ENCODE measurements around the gene CEND1.
A peak's percentile ranks its signal among the peaks of the same experiment; 100 is the strongest.

Gene CEND1

GRCh38 chr11:789943-790342 is at the start of gene CEND1:
Gene CEND1 (minus strand): TSS chr11:790090. CDS start chr11:788576, 1,514 bp downstream.
- no peak for DNase-seq (ENCODE audit: low read depth)

- DNase-seq (ENCODE audit: low read depth) = no peak
Observed at GRCh38 chr11:839280-839623, 49.4 kb upstream of the CEND1 start.

- DNase-seq (ENCODE audit: low read depth) = no peak
Observed at GRCh38 chr11:838441-839279, 48.8 kb upstream of the CEND1 start.

GRCh38 chr11:837990-838307 is 48.1 kb upstream of the CEND1 start:
- no peak for DNase-seq (ENCODE audit: low read depth)

- no peak for DNase-seq (ENCODE audit: low read depth)
Observed at GRCh38 chr11:837189-837989, 47.5 kb upstream of the CEND1 start.

- DNase-seq (ENCODE audit: low read depth) = no peak
Observed at GRCh38 chr11:836700-837099, 46.8 kb upstream of the CEND1 start.

- DNase-seq (ENCODE audit: low read depth) = no peak
Observed at GRCh38 chr11:836274-836673, 46.4 kb upstream of the CEND1 start.

GRCh38 chr11:834371-835316 is 44.8 kb upstream of the CEND1 start:
- DNase-seq (ENCODE audit: low read depth) = no peak

GRCh38 chr11:833849-834311 is 44.0 kb upstream of the CEND1 start:
- DNase-seq (ENCODE audit: low read depth) = no peak

- DNase-seq (ENCODE audit: low read depth) = no peak
Observed at GRCh38 chr11:833114-833791, 43.4 kb upstream of the CEND1 start.

GRCh38 chr11:832529-833113 is 42.7 kb upstream of the CEND1 start, which contains the start of gene CD151:
Gene CD151 (plus strand): TSS chr11:832952. CDS start chr11:836070, 3,118 bp downstream.
- no peak for DNase-seq (ENCODE audit: low read depth)

GRCh38 chr11:831961-832528 is 42.2 kb upstream of the CEND1 start:
- DNase-seq (ENCODE audit: low read depth) = no peak

- no peak for DNase-seq (ENCODE audit: low read depth)
Observed at GRCh38 chr11:831118-831864, 41.4 kb upstream of the CEND1 start.

- DNase-seq (ENCODE audit: low read depth) = peak; percentile 42
Observed at GRCh38 chr11:830295-831117, 40.6 kb upstream of the CEND1 start.

- no peak for DNase-seq (ENCODE audit: low read depth)
Observed at GRCh38 chr11:829847-830294, 40.0 kb upstream of the CEND1 start.

- DNase-seq (ENCODE audit: low read depth) = no peak
Observed at GRCh38 chr11:829176-829846, 39.4 kb upstream of the CEND1 start.

- DNase-seq (ENCODE audit: low read depth) = no peak
Observed at GRCh38 chr11:828506-829175, 38.8 kb upstream of the CEND1 start.

GRCh38 chr11:827897-828192 is 38.0 kb upstream of the CEND1 start, which contains the start of gene CRACR2B:
Gene CRACR2B (plus strand): TSS chr11:827919. CDS start chr11:828608, 689 bp downstream.
- no peak for DNase-seq (ENCODE audit: low read depth)

All from stimulated activated CD8-positive, alpha-beta memory T cell treated with anti-CD3 and anti-CD28 coated beads, Interleukin-12 subunit alpha, Interleukin-12 subunit beta, amount 100 ng/mL, for 1 hour (primary cell).